ENCODE data around the gene CITED4. TPM values are rescaled to one million over a fixed set of nuclear protein-coding genes. Genes with fewer than 3 reads are reported as not detected.

CITED4 gene
- total and polyA plus RNA-seq, 9 of the 15 experiments (the other 6 are each of a cell fraction or from before 2014, with no cell fraction given): 0.11 to 1.2 (median 0.17) TPM; not detected in 2

DNA sequence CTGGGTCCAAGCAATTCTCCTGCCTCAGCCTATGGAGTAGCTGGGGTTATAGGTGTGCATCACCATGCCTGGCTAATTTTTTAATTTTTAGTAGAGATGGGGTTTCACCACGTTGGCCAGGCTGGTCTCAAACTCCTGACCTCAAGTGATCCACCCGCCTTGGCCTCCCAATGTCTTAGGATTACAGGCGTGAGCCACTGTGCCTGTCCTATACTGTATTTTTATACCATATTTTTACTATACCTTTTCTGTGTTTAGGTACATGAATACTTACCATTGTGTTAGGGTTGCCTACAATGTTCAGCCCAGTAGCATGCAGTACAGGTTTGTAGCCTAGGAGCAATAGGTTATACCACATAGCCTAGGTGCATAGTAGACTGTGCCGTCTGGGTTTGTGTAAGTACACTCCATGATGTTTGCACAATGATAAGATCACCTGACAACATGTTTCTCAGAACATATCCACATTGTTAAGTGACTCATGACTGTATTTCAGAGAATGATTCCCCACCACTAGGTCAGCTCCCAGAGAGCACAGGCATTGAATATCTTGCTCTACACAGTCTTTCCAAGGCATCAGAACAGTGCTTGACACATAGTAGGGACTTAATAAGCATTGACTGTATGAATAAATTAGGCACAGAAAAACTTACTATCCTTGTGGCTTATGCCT lies 6.0 kb upstream of the CITED4 start (continued):
- TF ChIP-seq, protein P1, sequence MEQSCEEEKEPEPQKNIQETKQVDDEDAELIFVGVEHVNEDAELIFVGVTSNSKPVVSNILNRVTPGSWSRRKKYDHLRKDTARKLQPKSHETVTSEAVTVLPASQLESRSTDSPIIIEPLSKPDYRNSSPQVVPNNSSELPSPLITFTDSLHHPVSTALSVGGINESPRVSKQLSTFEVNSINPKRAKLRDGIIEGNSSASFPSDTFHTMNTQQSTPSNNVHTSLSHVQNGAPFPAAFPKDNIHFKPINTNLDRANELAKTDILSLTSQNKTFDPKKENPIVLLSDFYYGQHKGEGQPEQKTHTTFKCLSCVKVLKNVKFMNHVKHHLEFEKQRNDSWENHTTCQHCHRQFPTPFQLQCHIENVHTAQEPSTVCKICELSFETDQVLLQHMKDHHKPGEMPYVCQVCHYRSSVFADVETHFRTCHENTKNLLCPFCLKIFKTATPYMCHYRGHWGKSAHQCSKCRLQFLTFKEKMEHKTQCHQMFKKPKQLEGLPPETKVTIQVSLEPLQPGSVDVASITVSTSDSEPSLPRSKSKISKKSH (CRISPR knock-in tag; IDR thresholded peaks at IDR 0.05): no peak
- TF ChIP-seq BRCA1 (IDR thresholded peaks at IDR 0.05): no peak
- no peak for TF ChIP-seq BRCA1 (CRISPR knock-in tag; IDR thresholded peaks at IDR 0.05)
- TF ChIP-seq, protein P2, sequence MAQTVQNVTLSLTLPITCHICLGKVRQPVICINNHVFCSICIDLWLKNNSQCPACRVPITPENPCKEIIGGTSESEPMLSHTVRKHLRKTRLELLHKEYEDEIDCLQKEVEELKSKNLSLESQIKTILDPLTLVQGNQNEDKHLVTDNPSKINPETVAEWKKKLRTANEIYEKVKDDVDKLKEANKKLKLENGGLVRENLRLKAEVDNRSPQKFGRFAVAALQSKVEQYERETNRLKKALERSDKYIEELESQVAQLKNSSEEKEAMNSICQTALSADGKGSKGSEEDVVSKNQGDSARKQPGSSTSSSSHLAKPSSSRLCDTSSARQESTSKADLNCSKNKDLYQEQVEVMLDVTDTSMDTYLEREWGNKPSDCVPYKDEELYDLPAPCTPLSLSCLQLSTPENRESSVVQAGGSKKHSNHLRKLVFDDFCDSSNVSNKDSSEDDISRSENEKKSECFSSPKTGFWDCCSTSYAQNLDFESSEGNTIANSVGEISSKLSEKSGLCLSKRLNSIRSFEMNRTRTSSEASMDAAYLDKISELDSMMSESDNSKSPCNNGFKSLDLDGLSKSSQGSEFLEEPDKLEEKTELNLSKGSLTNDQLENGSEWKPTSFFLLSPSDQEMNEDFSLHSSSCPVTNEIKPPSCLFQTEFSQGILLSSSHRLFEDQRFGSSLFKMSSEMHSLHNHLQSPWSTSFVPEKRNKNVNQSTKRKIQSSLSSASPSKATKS (CRISPR knock-in tag; IDR thresholded peaks at IDR 0.05): no peak
- TF ChIP-seq, protein P3, sequence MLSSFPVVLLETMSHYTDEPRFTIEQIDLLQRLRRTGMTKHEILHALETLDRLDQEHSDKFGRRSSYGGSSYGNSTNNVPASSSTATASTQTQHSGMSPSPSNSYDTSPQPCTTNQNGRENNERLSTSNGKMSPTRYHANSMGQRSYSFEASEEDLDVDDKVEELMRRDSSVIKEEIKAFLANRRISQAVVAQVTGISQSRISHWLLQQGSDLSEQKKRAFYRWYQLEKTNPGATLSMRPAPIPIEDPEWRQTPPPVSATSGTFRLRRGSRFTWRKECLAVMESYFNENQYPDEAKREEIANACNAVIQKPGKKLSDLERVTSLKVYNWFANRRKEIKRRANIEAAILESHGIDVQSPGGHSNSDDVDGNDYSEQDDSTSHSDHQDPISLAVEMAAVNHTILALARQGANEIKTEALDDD (IDR thresholded peaks at IDR 0.05): 0 out of 2 replicates have a peak, but pooled peaks have one; percentile 18
- no peak for TF ChIP-seq CHD2 (IDR thresholded peaks at IDR 0.05; ENCODE audit: low read depth, low read length)
- no peak for TF ChIP-seq MCM5 (IDR thresholded peaks at IDR 0.05; ENCODE audit: low read depth)
- TF ChIP-seq RBM34 (IDR thresholded peaks at IDR 0.05; ENCODE audit: borderline replicate concordance, insufficient read depth, low read length): no peak
- TF ChIP-seq, protein P4, sequence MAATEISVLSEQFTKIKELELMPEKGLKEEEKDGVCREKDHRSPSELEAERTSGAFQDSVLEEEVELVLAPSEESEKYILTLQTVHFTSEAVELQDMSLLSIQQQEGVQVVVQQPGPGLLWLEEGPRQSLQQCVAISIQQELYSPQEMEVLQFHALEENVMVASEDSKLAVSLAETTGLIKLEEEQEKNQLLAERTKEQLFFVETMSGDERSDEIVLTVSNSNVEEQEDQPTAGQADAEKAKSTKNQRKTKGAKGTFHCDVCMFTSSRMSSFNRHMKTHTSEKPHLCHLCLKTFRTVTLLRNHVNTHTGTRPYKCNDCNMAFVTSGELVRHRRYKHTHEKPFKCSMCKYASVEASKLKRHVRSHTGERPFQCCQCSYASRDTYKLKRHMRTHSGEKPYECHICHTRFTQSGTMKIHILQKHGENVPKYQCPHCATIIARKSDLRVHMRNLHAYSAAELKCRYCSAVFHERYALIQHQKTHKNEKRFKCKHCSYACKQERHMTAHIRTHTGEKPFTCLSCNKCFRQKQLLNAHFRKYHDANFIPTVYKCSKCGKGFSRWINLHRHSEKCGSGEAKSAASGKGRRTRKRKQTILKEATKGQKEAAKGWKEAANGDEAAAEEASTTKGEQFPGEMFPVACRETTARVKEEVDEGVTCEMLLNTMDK (IDR thresholded peaks at IDR 0.05; ENCODE audit: borderline replicate concordance, insufficient read depth, low read depth, low read length, poor library complexity, severe bottlenecking): no peak
- TF ChIP-seq, protein P5, sequence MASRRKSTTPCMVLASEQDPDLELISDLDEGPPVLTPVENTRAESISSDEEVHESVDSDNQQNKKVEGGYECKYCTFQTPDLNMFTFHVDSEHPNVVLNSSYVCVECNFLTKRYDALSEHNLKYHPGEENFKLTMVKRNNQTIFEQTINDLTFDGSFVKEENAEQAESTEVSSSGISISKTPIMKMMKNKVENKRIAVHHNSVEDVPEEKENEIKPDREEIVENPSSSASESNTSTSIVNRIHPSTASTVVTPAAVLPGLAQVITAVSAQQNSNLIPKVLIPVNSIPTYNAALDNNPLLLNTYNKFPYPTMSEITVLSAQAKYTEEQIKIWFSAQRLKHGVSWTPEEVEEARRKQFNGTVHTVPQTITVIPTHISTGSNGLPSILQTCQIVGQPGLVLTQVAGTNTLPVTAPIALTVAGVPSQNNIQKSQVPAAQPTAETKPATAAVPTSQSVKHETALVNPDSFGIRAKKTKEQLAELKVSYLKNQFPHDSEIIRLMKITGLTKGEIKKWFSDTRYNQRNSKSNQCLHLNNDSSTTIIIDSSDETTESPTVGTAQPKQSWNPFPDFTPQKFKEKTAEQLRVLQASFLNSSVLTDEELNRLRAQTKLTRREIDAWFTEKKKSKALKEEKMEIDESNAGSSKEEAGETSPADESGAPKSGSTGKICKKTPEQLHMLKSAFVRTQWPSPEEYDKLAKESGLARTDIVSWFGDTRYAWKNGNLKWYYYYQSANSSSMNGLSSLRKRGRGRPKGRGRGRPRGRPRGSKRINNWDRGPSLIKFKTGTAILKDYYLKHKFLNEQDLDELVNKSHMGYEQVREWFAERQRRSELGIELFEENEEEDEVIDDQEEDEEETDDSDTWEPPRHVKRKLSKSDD (conservative IDR thresholded peaks at IDR 0.05; ENCODE audit: low read length): no peak
- no peak for TF ChIP-seq CHCHD3 (CRISPR knock-in tag; IDR thresholded peaks at IDR 0.05)
- TF ChIP-seq, protein P6, sequence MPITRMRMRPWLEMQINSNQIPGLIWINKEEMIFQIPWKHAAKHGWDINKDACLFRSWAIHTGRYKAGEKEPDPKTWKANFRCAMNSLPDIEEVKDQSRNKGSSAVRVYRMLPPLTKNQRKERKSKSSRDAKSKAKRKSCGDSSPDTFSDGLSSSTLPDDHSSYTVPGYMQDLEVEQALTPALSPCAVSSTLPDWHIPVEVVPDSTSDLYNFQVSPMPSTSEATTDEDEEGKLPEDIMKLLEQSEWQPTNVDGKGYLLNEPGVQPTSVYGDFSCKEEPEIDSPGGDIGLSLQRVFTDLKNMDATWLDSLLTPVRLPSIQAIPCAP (CRISPR knock-in tag; IDR thresholded peaks at IDR 0.05; ENCODE audit: borderline replicate concordance): no peak
- no peak for TF ChIP-seq ZNF311 (CRISPR knock-in tag; IDR thresholded peaks at IDR 0.05)
- TF ChIP-seq BCOR (IDR thresholded peaks at IDR 0.05): no peak
- TF ChIP-seq MCM2 (IDR thresholded peaks at IDR 0.05; ENCODE audit: low read depth): no peak
- TF ChIP-seq ZNF445 (CRISPR knock-in tag; IDR thresholded peaks at IDR 0.05; ENCODE audit: low read depth): no peak
- TF ChIP-seq TEAD4 (IDR thresholded peaks at IDR 0.05; ENCODE audit: low read length): peak; percentile 70
- TF ChIP-seq TEAD4 (CRISPR knock-in tag; IDR thresholded peaks at IDR 0.05; ENCODE audit: borderline replicate concordance): no peak

Data from K562 (cell line).